ENCODE data around the gene RAPGEF5. TPM values are rescaled to one million over a fixed set of nuclear protein-coding genes. Genes with fewer than 3 reads are reported as not detected.
"Not testable (repeated sequence)": the region's sequence is repeated elsewhere in the genome, so short reads cannot be mapped to it uniquely, and the experiment has no call there.

The RAPGEF5 gene
- total RNA-seq, 1 donor from 2014 or later: 5.8 TPM

GRCh38 chr7:22108151-22108845 lies 248.7 kb downstream of the RAPGEF5 start:
- DNase-seq (ENCODE audit: low read depth) (no peak), FAIRE-seq (no peak)
- Histone ChIP-seq H3K27me3 (ENCODE audit: control insufficient read depth, insufficient read depth, low read length) (peaks cover 2% of the 10 kb centered on the region), H3K36me3 (ENCODE audit: control insufficient read depth, insufficient read depth, low read length) (no peaks in the 10 kb centered on the region), H3K4me3 (ENCODE audit: low read depth, low read length) (no peak overlapping the region)
- TF ChIP-seq CTCF (IDR thresholded peaks at IDR 0.05; ENCODE audit: insufficient read depth, low read length, severe bottlenecking): no peak

- H3K4me3 ChIP-seq (ENCODE audit: low read depth, low read length): no peak overlapping the region
- DNase-seq (ENCODE audit: low read depth): no peak
- no peaks in the 10 kb centered on the region for H3K36me3 ChIP-seq (ENCODE audit: control insufficient read depth, insufficient read depth, low read length)
- no peak for TF ChIP-seq CTCF (IDR thresholded peaks at IDR 0.05; ENCODE audit: insufficient read depth, low read length, severe bottlenecking)
- H3K27me3 ChIP-seq (ENCODE audit: control insufficient read depth, insufficient read depth, low read length): peaks cover 2% of the 10 kb centered on the region
- FAIRE-seq: no peak
These were observed 251.4 kb downstream of the RAPGEF5 start for GRCh38 chr7:22105550-22105949.

GRCh38 chr7:22094413-22095342 lies 262.3 kb downstream of the RAPGEF5 start:
- peak; percentile 66 for FAIRE-seq
- Histone ChIP-seq H3K36me3 (ENCODE audit: control insufficient read depth, insufficient read depth, low read length) (no peaks in the 10 kb centered on the region), H3K4me3 (ENCODE audit: low read depth, low read length) (no peak overlapping the region), H3K27me3 (ENCODE audit: control insufficient read depth, insufficient read depth, low read length) (peaks cover 2% of the 10 kb centered on the region)
- TF ChIP-seq CTCF (IDR thresholded peaks at IDR 0.05; ENCODE audit: insufficient read depth, low read length, severe bottlenecking): peak; percentile 1
- DNase-seq (ENCODE audit: low read depth): no peak

- FAIRE-seq (no peak), DNase-seq (ENCODE audit: low read depth) (no peak)
- no peaks in the 10 kb centered on the region for H3K36me3 ChIP-seq (ENCODE audit: control insufficient read depth, insufficient read depth, low read length)
- TF ChIP-seq CTCF (IDR thresholded peaks at IDR 0.05; ENCODE audit: insufficient read depth, low read length, severe bottlenecking): no peak
- no peak overlapping the region for H3K4me3 ChIP-seq (ENCODE audit: low read depth, low read length)
- H3K27me3 ChIP-seq (ENCODE audit: control insufficient read depth, insufficient read depth, low read length): peaks cover 2% of the 10 kb centered on the region
These were observed 263.0 kb downstream of the RAPGEF5 start for GRCh38 chr7:22093936-22094335.

- TF ChIP-seq CTCF (IDR thresholded peaks at IDR 0.05; ENCODE audit: insufficient read depth, low read length, severe bottlenecking): no peak
- no peak for DNase-seq (ENCODE audit: low read depth)
- no peak for FAIRE-seq
- H3K36me3 ChIP-seq (ENCODE audit: control insufficient read depth, insufficient read depth, low read length): no peaks in the 10 kb centered on the region
- peaks cover 2% of the 10 kb centered on the region for H3K27me3 ChIP-seq (ENCODE audit: control insufficient read depth, insufficient read depth, low read length)
- H3K4me3 ChIP-seq (ENCODE audit: low read depth, low read length): no peak overlapping the region
These were observed 264.0 kb downstream of the RAPGEF5 start for GRCh38 chr7:22093001-22093400.

GRCh38 chr7:22090958-22091525 lies 265.9 kb downstream of the RAPGEF5 start:
- not testable (repeated sequence) for H3K27me3 ChIP-seq (ENCODE audit: control insufficient read depth, insufficient read depth, low read length); H3K36me3 ChIP-seq (ENCODE audit: control insufficient read depth, insufficient read depth, low read length); H3K4me3 ChIP-seq (ENCODE audit: low read depth, low read length); DNase-seq (ENCODE audit: low read depth); FAIRE-seq

Data from bronchial epithelial cell (primary cell).